BLaER1 treated with 17β-estradiol and CSF1 and Interleukin-3, amounts not matched to agents 10 nM and 100 nM (cell line): Measurements from ENCODE around the gene GTF3C1.

ENCODE experiments used
- H3K27ac ChIP-seq, 11 experiments: shearing (Covaris generic); formaldehyde crosslinking; 2 replicates each; pipeline ENCODE4 v1.8.1; 2022
- H3K27me3 ChIP-seq, 11 experiments: shearing (Covaris generic); formaldehyde crosslinking; 2 replicates each; pipeline ENCODE4 v1.8.1; 2022
- H3K36me3 ChIP-seq, 11 experiments: shearing (Covaris generic); formaldehyde crosslinking; 2 replicates each; pipeline ENCODE4 v1.8.1; 2022
- H3K4me1 ChIP-seq, 10 experiments: shearing (Covaris generic); formaldehyde crosslinking; 2 replicates each; pipeline ENCODE4 v1.8.1; 2022
- H3K4me2 ChIP-seq, 11 experiments: shearing (Covaris generic); formaldehyde crosslinking; 2 replicates each; pipeline ENCODE4 v1.8.1; 2022
- H3K4me3 ChIP-seq, 10 experiments: shearing (Covaris generic); formaldehyde crosslinking; 2 replicates each; pipeline ENCODE4 v1.8.1; 2022
- H3K9ac ChIP-seq, 11 experiments: shearing (Covaris generic); formaldehyde crosslinking; 2 replicates each; pipeline ENCODE4 v1.8.1; 2022
- H3K9me3 ChIP-seq, 11 experiments: shearing (Covaris generic); formaldehyde crosslinking; replicated peaks in 1 of 11; 2 replicates each; pipeline ENCODE4 v1.8.1; 2022
- H4K20me1 ChIP-seq, 11 experiments: shearing (Covaris generic); formaldehyde crosslinking; 2 replicates each; pipeline ENCODE4 v1.8.1; 2022
- Cebpa-rat ChIP-seq, 11 experiments: shearing (Covaris generic); IDR thresholded peaks; 2 replicates each; pipeline ENCODE4 v1.8.1; 2022

The GTF3C1 gene

DNA sequence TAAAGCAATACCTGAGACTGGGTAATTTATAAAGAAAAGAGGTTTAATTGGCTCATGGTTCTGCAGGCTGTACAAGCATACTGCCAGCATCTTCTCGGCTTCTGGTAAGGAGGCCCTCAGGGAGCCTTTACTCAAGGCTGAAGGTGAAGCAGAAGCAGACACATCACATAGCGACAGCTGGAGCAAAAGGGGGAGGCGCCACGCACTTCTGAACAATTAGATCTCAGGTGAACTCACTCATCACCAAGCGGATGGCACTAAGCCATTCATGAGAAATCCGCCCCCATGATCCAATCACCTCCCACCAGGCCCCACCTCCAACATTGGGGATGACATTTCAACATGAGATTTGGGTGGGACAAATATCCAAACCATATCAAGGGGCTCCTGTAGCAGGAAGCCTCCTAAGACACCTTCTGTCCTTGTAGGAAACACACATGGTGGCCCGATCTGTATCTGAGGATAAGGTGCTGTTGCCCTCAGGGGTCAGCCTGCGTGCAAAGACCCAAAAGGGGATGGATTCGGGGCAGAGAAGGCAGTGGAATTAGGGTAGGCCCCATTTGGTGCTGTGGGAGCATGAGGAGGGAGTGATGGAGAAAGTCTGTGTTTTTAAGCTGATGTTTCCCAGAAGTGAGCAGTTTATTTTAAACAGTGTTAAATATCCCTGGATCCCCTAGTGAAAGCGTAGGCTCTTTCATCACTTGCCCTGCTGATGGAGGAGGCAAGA, 124.8 kb downstream of the GTF3C1 start:
- Histone ChIP-seq H3K27ac (peak overlapping the region in 7 of 11 experiments; percentile 1 to 93 (median 85); a peak in 12 of 22 replicates), H4K20me1 (peaks cover 0 to 4% (median 0%) of the 10 kb centered on the region in 11 experiments; a peak in 2 of 22 replicates), H3K4me2 (peak overlapping the region; percentile 7 to 91 (median 43); a peak in 18 of 22 replicates), H3K27me3 (no peaks in the 10 kb centered on the region), H3K36me3 (peaks cover 0 to 42% (median 9%) of the 10 kb centered on the region in 11 experiments; a peak in 9 of 22 replicates), H3K9me3 (peaks cover 22 to 36% (median 32%) of the 10 kb centered on the region in 11 experiments; a peak in 21 of 22 replicates), H3K9ac (0 out of 22 replicates have a peak overlapping the region, but pooled peaks of 1 of the 11 experiments have one; percentile 7), H3K4me3 (no peak overlapping the region), H3K4me1 (peaks cover 58 to 72% (median 66%) of the 10 kb centered on the region in 10 experiments)
- no peak for TF ChIP-seq Cebpa-rat (IDR thresholded peaks at IDR 0.05)

- no peaks in the 10 kb centered on the region for H3K27me3 ChIP-seq
- H3K4me1 ChIP-seq, result peaks cover 30 to 44% (median 38%) of the 10 kb centered on the region in 10 experiments
- no peak overlapping the region for H3K27ac ChIP-seq
- H3K9ac ChIP-seq, result no peak overlapping the region
- peaks cover 22 to 42% (median 35%) of the 10 kb centered on the region in 11 experiments; a peak in 21 of 22 replicates for H3K9me3 ChIP-seq
- peaks cover 0 to 68% (median 9%) of the 10 kb centered on the region in 11 experiments; a peak in 10 of 22 replicates for H3K36me3 ChIP-seq
- no peaks in the 10 kb centered on the region for H4K20me1 ChIP-seq
- no peak overlapping the region for H3K4me3 ChIP-seq
- TF ChIP-seq Cebpa-rat (IDR thresholded peaks at IDR 0.05), result no peak
- no peak overlapping the region for H3K4me2 ChIP-seq
Observed at GRCh38 chr16:27421961-27422740, 127.6 kb downstream of the GTF3C1 start.

DNA sequence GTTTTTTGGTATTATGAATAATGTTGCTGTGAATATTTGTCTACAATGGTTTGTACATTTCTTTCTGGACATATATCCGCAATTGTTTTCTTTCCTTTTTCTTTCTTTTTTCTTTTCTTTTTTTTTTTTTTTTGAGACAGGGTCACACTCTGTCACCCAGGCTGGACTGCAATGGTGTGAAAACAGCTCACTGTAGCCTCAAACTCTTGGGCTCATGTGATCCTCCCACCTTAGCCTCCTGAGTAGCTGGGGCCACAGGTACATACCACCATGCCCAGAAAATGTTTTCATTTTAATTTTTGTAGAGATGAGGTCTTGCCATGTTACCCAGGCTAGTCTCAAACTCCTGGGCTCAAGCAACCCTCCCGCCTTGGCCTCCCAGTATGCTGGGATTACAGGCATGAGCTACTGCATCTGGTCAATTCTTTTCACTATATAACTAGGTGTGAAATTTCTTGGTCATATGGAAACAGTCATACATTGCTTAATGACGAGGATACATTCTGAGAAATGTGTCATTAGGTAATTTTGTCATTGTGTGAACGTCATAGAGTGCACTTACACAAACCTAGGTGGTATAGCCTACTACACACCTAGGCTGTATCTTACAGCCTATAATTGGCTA, 132.6 kb downstream of the GTF3C1 start:
- no peak overlapping the region for H3K27ac ChIP-seq

DNA sequence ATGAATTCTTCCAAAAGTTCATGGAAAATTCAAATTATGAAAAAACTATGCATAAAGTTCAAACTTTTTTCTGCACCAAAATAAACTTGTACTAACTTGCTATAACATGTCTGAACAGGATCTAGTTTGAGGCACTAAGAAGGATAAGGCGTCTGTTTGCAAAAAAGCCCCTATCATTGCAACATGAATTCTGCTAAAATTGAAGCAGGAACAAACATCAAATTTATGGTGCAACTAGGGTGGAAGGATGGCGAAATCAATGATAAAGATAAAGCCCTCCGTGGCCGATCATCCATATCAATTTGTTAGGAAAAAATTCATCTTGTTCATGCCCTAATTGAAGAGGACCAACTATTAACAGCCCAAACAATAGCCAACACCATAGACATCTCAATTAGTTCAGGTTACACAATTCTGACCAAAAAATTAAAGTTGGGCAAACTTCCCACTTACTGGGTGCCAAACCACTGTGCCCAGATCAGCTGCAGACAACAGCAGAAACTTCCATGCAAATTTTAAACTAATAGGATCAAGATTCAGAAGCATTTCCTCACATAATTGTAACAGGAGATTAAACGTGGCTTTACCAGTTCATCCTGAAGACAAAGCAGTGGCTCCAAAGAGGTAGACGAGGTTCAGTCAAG, 134.8 kb downstream of the GTF3C1 start:
- H3K9ac ChIP-seq, result no peak overlapping the region
- peaks cover 0 to 29% (median 0%) of the 10 kb centered on the region in 11 experiments; a peak in 4 of 22 replicates for H4K20me1 ChIP-seq
- peaks cover 0 to 58% (median 0%) of the 10 kb centered on the region in 11 experiments; a peak in 9 of 22 replicates for H3K36me3 ChIP-seq

More for the DNA sequence above, 132.6 kb downstream of the GTF3C1 start:
- peaks cover 0 to 62% (median 6%) of the 10 kb centered on the region in 11 experiments; a peak in 10 of 22 replicates for H3K36me3 ChIP-seq
- H3K4me2 ChIP-seq, result no peak overlapping the region
- H3K4me1 ChIP-seq, result peaks cover 0 to 33% (median 10%) of the 10 kb centered on the region in 10 experiments; a peak in 13 of 20 replicates
- no peaks in the 10 kb centered on the region for H3K27me3 ChIP-seq
- H3K9me3 ChIP-seq, result peaks cover 14 to 39% (median 30%) of the 10 kb centered on the region in 11 experiments; a peak in 21 of 22 replicates
- peaks cover 0 to 19% (median 0%) of the 10 kb centered on the region in 11 experiments; a peak in 2 of 22 replicates for H4K20me1 ChIP-seq
- H3K9ac ChIP-seq, result no peak overlapping the region
- no peak for TF ChIP-seq Cebpa-rat (IDR thresholded peaks at IDR 0.05)
- H3K4me3 ChIP-seq, result no peak overlapping the region

GRCh38 chr16:27413956-27414355, 135.8 kb downstream of the GTF3C1 start:
- H3K9me3 ChIP-seq, result peaks cover 0 to 23% (median 8%) of the 10 kb centered on the region in 11 experiments; a peak in 12 of 22 replicates
- no peak for TF ChIP-seq Cebpa-rat (IDR thresholded peaks at IDR 0.05)
- H3K36me3 ChIP-seq, result peaks cover 0 to 55% (median 0%) of the 10 kb centered on the region in 11 experiments; a peak in 7 of 22 replicates
- no peaks in the 10 kb centered on the region for H3K27me3 ChIP-seq
- no peak overlapping the region for H3K9ac ChIP-seq
- H3K4me3 ChIP-seq, result no peak overlapping the region
- H3K4me2 ChIP-seq, result peak overlapping the region in 1 of 11 experiments; percentile 11; a peak in 1 of 22 replicates
- H3K27ac ChIP-seq, result no peak overlapping the region
- H3K4me1 ChIP-seq, result peaks cover 0 to 52% (median 10%) of the 10 kb centered on the region in 10 experiments; a peak in 13 of 20 replicates
- H4K20me1 ChIP-seq, result peaks cover 0 to 29% (median 0%) of the 10 kb centered on the region in 11 experiments; a peak in 4 of 22 replicates

More for the DNA sequence above, 134.8 kb downstream of the GTF3C1 start:
- peak overlapping the region in 8 of 11 experiments; percentile 20 to 66 (median 38); a peak in 15 of 22 replicates for H3K4me2 ChIP-seq
- TF ChIP-seq Cebpa-rat (IDR thresholded peaks at IDR 0.05), result peak in 6 of 11 experiments; percentile 9 to 57 (median 34); a peak in 4 of 22 replicates
- peaks cover 0 to 25% (median 8%) of the 10 kb centered on the region in 11 experiments; a peak in 15 of 22 replicates for H3K9me3 ChIP-seq
- no peaks in the 10 kb centered on the region for H3K27me3 ChIP-seq
- H3K4me3 ChIP-seq, result no peak overlapping the region
- peaks cover 0 to 48% (median 10%) of the 10 kb centered on the region in 10 experiments; a peak in 13 of 20 replicates for H3K4me1 ChIP-seq
- H3K27ac ChIP-seq, result peak overlapping the region in 4 of 11 experiments; percentile 4 to 13 (median 7); a peak in 6 of 22 replicates

- Histone ChIP-seq H3K4me2 (peak overlapping the region in 2 of 11 experiments; percentile 20 to 30; a peak in 4 of 22 replicates), H3K4me1 (peaks cover 22 to 81% (median 40%) of the 10 kb centered on the region in 10 experiments), H3K36me3 (peaks cover 0 to 33% (median 0%) of the 10 kb centered on the region in 11 experiments; a peak in 5 of 22 replicates), H3K27me3 (no peaks in the 10 kb centered on the region), H4K20me1 (peaks cover 0 to 47% (median 0%) of the 10 kb centered on the region in 11 experiments; a peak in 6 of 22 replicates), H3K4me3 (no peak overlapping the region), H3K9me3 (peaks cover 0 to 21% (median 8%) of the 10 kb centered on the region in 11 experiments; a peak in 12 of 22 replicates), H3K27ac (no peak overlapping the region), H3K9ac (no peak overlapping the region)
- TF ChIP-seq Cebpa-rat (IDR thresholded peaks at IDR 0.05), result no peak
Observed at GRCh38 chr16:27410761-27411160, 139.0 kb downstream of the GTF3C1 start.
